Measurements from ENCODE around the gene GLIPR1. TPM values are rescaled to one million over a fixed set of nuclear protein-coding genes. Genes with fewer than 3 reads are reported as not detected.
"Not testable (repeated sequence)": the region's sequence is repeated elsewhere in the genome, so short reads cannot be mapped to it uniquely, and the experiment has no call there.

GLIPR1 gene
- total and polyA plus RNA-seq, 7 donors, result 0.52 to 5.7 (median 4.4) TPM

GRCh38 chr12:75482646-75483045 is 2.1 kb downstream of the GLIPR1 start:
- Histone ChIP-seq H3K36me3 (ENCODE audit: insufficient read depth in 1 of 2, low read depth in 1 of 2) (no peaks in the 10 kb centered on the region), H3K4me1 (peaks cover 9% of the 10 kb centered on the region), H3K27me3 (ENCODE audit: insufficient read depth in 3 of 3, low read length in 2 of 3) (no peaks in the 10 kb centered on the region), H3K27ac (no peak overlapping the region), H3K9me3 (no peaks in the 10 kb centered on the region), H3K4me3 (peak overlapping the region; percentile 62)
- no peak for ATAC-seq
- 30 to 38% (median 36%) methylated on average over 4 of the region's 4 CpGs for WGBS, 3 donors
- intact Hi-C loops (cut with DNase I), result no loop called here
- TF ChIP-seq, protein P1, sequence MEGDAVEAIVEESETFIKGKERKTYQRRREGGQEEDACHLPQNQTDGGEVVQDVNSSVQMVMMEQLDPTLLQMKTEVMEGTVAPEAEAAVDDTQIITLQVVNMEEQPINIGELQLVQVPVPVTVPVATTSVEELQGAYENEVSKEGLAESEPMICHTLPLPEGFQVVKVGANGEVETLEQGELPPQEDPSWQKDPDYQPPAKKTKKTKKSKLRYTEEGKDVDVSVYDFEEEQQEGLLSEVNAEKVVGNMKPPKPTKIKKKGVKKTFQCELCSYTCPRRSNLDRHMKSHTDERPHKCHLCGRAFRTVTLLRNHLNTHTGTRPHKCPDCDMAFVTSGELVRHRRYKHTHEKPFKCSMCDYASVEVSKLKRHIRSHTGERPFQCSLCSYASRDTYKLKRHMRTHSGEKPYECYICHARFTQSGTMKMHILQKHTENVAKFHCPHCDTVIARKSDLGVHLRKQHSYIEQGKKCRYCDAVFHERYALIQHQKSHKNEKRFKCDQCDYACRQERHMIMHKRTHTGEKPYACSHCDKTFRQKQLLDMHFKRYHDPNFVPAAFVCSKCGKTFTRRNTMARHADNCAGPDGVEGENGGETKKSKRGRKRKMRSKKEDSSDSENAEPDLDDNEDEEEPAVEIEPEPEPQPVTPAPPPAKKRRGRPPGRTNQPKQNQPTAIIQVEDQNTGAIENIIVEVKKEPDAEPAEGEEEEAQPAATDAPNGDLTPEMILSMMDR (IDR thresholded peaks at IDR 0.05), result no peak
- DNase-seq, result no peak

GRCh38 chr12:75483431-75483830 is 2.9 kb downstream of the GLIPR1 start:
- DNase-seq (no peak), ATAC-seq (no peak)
- no peaks in the 10 kb centered on the region for H3K9me3 ChIP-seq
- 53 to 61% (median 59%) methylated on average over 2 of the region's 2 CpGs for WGBS, 3 donors
- TF ChIP-seq, protein P1 (IDR thresholded peaks at IDR 0.05), result no peak
- peaks cover 9% of the 10 kb centered on the region for H3K4me1 ChIP-seq
- no peak overlapping the region for H3K27ac ChIP-seq
- intact Hi-C loops (cut with DNase I), result no loop called here
- no peaks in the 10 kb centered on the region for H3K36me3 ChIP-seq (ENCODE audit: insufficient read depth in 1 of 2, low read depth in 1 of 2)
- H3K27me3 ChIP-seq (ENCODE audit: insufficient read depth in 3 of 3, low read length in 2 of 3), result no peaks in the 10 kb centered on the region
- peak overlapping the region; percentile 62 for H3K4me3 ChIP-seq

DNA sequence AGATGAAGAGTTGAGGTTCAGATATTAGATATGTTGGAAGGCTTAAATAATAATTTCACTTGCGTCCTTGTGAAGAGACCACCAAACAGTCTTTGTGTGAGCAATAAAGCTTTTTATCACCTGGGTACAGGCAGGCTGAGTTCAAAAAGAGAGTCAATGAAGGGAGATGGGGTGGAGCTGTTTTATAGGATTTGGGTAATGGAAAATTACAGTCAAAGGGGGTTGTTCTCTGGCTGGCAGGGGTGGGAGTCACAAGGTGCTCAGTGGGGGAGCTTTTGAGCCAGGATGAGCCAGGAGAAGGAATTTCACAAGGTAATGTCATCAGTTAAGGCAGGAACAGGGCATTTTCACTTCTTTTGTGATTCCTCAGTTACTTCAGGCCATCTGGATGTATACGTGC is 3.9 kb downstream of the GLIPR1 start:
- WGBS, 3 donors, result 85 to 90% (median 85%) methylated on average over 2 of the region's 2 CpGs
- H3K27me3 ChIP-seq (ENCODE audit: insufficient read depth in 3 of 3, low read length in 2 of 3); H3K4me1 ChIP-seq; H3K4me3 ChIP-seq; H3K27ac ChIP-seq; intact Hi-C loops (cut with DNase I); ATAC-seq; DNase-seq; H3K9me3 ChIP-seq; H3K36me3 ChIP-seq (ENCODE audit: insufficient read depth in 1 of 2, low read depth in 1 of 2): not testable (repeated sequence)

DNA sequence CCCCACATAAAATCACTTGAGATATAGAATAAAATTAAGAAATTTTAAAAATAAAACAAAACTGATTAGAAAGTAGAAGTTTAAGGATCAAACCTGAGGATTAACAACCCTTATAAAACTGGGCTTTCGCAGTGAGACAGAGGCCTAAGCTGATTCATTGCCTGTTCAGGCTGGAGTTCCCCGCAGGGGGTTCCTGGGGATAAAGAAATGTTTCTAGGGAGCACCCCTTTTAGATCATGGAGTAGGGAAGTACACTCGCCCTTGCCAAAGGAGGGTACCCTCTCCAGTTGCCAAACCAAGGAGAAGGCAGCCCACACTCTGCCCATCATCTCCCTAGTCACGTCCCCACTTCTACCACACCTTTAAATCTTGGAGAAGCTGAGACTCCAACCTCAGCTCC is 6.8 kb downstream of the GLIPR1 start:
- Histone ChIP-seq H3K4me1 (peaks cover 3% of the 10 kb centered on the region), H3K4me3 (no peak overlapping the region), H3K36me3 (ENCODE audit: insufficient read depth in 1 of 2, low read depth in 1 of 2) (peaks cover 0 to 7% of the 10 kb centered on the region in 2 donors), H3K27ac (no peak overlapping the region), H3K9me3 (no peaks in the 10 kb centered on the region), H3K27me3 (ENCODE audit: insufficient read depth in 3 of 3, low read length in 2 of 3) (no peaks in the 10 kb centered on the region)
- ATAC-seq (no peak), DNase-seq (no peak)
- TF ChIP-seq, protein P1 (IDR thresholded peaks at IDR 0.05), result no peak
- intact Hi-C loops (cut with DNase I), result no loop called here
- WGBS, 3 donors, result 87 to 95% (median 92%) methylated on average over 4 of the region's 4 CpGs

DNA sequence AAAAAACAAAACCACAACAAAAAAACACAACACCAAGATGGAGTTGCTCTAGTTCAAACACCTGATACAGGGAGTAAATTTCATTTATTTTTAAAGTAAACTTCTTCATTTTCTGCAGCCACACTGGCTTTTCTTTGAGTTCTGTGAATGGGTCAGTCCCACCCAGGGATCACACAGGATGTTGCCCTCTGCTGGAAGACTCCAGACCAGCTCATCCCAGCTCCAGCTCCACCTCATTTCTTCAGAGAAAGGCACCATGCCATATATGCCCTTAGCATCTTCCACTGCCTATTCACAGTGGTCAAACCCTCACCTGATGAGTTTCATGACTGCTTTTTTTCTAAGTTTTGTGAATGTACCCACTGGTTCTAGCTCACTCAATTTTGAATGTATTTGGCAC is 8.0 kb downstream of the GLIPR1 start:
- TF ChIP-seq, protein P1 (IDR thresholded peaks at IDR 0.05), result peak; percentile 23
- H3K36me3 ChIP-seq (ENCODE audit: insufficient read depth in 1 of 2, low read depth in 1 of 2), result peaks cover 0 to 16% of the 10 kb centered on the region in 2 donors
- no peak for DNase-seq
- peak in 3 of 4 donors; percentile 48 to 69 (median 65) for ATAC-seq
- H3K27me3 ChIP-seq (ENCODE audit: insufficient read depth in 3 of 3, low read length in 2 of 3), result no peaks in the 10 kb centered on the region
- no peak overlapping the region for H3K27ac ChIP-seq
- intact Hi-C loops (cut with DNase I), result no loop called here
- no peaks in the 10 kb centered on the region for H3K9me3 ChIP-seq
- peaks cover 3% of the 10 kb centered on the region for H3K4me1 ChIP-seq
- no peak overlapping the region for H3K4me3 ChIP-seq
